ENCODE data around the gene THRAP3.
"Not testable (repeated sequence)": the region's sequence is repeated elsewhere in the genome, so short reads cannot be mapped to it uniquely, and the experiment has no call there.

GRCh38 chr1:36230279-36230678, 6.0 kb downstream of the THRAP3 start:
- not testable (repeated sequence) for TF ChIP-seq SP1 (IDR thresholded peaks at IDR 0.05; ENCODE audit: low read depth, low read length); TAF7 (optimal IDR thresholded peaks at IDR 0.05; ENCODE audit: borderline replicate concordance, low read depth, low read length)

Measured in H1 (cell line).